ENCODE data around the gene GSTM2.
"Not testable (repeated sequence)": the region's sequence is repeated elsewhere in the genome, so short reads cannot be mapped to it uniquely, and the experiment has no call there.

GRCh38 chr1:109687109-109687508, 19.3 kb downstream of the GSTM2 start:
- TF ChIP-seq CTCF (conservative IDR thresholded peaks at IDR 0.05); ZFX (IDR thresholded peaks at IDR 0.05): not testable (repeated sequence)

All from C4-2B (cell line).